Measurements from ENCODE around the gene SH3BGRL. TPM values are rescaled to one million over a fixed set of nuclear protein-coding genes. Genes with fewer than 3 reads are reported as not detected.

The SH3BGRL gene
- total RNA-seq, 4 donors from 2014 or later = 136 to 228 (median 179) TPM

GRCh38 chrX:81255876-81256275, 54.0 kb downstream of the SH3BGRL start:
- no peaks in the 10 kb centered on the region for H3K9me3 ChIP-seq
- peaks cover under 1 to 2% of the 10 kb centered on the region in 2 donors for H3K27me3 ChIP-seq
- peak overlapping the region; percentile 21 to 83 for H3K27ac ChIP-seq
- no peak for DNase-seq
- no peak overlapping the region for H3K4me3 ChIP-seq
- no peaks in the 10 kb centered on the region for H3K36me3 ChIP-seq
- intact Hi-C loops (cut with DNase I; ENCODE audit: low total_unique reads) = no loop called here
- no peaks in the 10 kb centered on the region for H3K4me1 ChIP-seq
- TF ChIP-seq CTCF (IDR thresholded peaks at IDR 0.05) (no peak), POLR2A (IDR thresholded peaks at IDR 0.05) (no peak)

- Histone ChIP-seq H3K4me1 (no peaks in the 10 kb centered on the region), H3K27me3 (peaks cover 0 to 2% of the 10 kb centered on the region in 2 donors), H3K27ac (peak overlapping the region; percentile 23 to 83), H3K4me3 (no peak overlapping the region), H3K36me3 (no peaks in the 10 kb centered on the region), H3K9me3 (no peaks in the 10 kb centered on the region)
- no peak for DNase-seq
- TF ChIP-seq POLR2A (IDR thresholded peaks at IDR 0.05) (no peak), CTCF (IDR thresholded peaks at IDR 0.05) (no peak)
- intact Hi-C loops (cut with DNase I; ENCODE audit: low total_unique reads) = no loop called here
Observed at GRCh38 chrX:81257817-81258216, 55.9 kb downstream of the SH3BGRL start.

- Histone ChIP-seq H3K9me3 (no peaks in the 10 kb centered on the region), H3K27me3 (peaks cover 0 to 2% of the 10 kb centered on the region in 2 donors), H3K36me3 (no peaks in the 10 kb centered on the region), H3K27ac (peak overlapping the region; percentile 62 to 83), H3K4me3 (no peak overlapping the region), H3K4me1 (no peaks in the 10 kb centered on the region)
- DNase-seq = peak in 1 of 2 donors; percentile 35
- TF ChIP-seq CTCF (IDR thresholded peaks at IDR 0.05) = no peak
- no peak for TF ChIP-seq POLR2A (IDR thresholded peaks at IDR 0.05)
- intact Hi-C loops (cut with DNase I; ENCODE audit: low total_unique reads) = no loop called here
Observed at GRCh38 chrX:81259020-81259713, 57.3 kb downstream of the SH3BGRL start.

GRCh38 chrX:81259714-81260395, 58.0 kb downstream of the SH3BGRL start:
- Histone ChIP-seq H3K4me3 (no peak overlapping the region), H3K4me1 (no peaks in the 10 kb centered on the region), H3K27me3 (peaks cover 0 to 2% of the 10 kb centered on the region in 2 donors), H3K27ac (peak overlapping the region; percentile 62 to 83), H3K36me3 (no peaks in the 10 kb centered on the region), H3K9me3 (no peaks in the 10 kb centered on the region)
- DNase-seq = no peak
- no peak for TF ChIP-seq POLR2A (IDR thresholded peaks at IDR 0.05)
- intact Hi-C loops (cut with DNase I; ENCODE audit: low total_unique reads) = no loop called here

- Histone ChIP-seq H3K27me3 (no peaks in the 10 kb centered on the region), H3K36me3 (no peaks in the 10 kb centered on the region), H3K4me1 (no peaks in the 10 kb centered on the region), H3K27ac (peak overlapping the region; percentile 46 to 62), H3K4me3 (no peak overlapping the region), H3K9me3 (no peaks in the 10 kb centered on the region)
- TF ChIP-seq CTCF (IDR thresholded peaks at IDR 0.05) (no peak), POLR2A (IDR thresholded peaks at IDR 0.05) (no peak)
- intact Hi-C loops (cut with DNase I; ENCODE audit: low total_unique reads) = no loop called here
- DNase-seq = no peak
Observed at GRCh38 chrX:81261576-81261975, 59.7 kb downstream of the SH3BGRL start.

Data from uterus (tissue), 4 donors.